Stimulated activated CD4-positive, alpha-beta T cell treated with anti-CD3 and anti-CD28 coated beads, Interleukin-4, amount 100 ng/mL, for 24 hours (primary cell): ENCODE results near the gene CDCP1.
A peak's percentile ranks its signal among the peaks of the same experiment; 100 is the strongest.
"Not testable (repeated sequence)": the region's sequence is repeated elsewhere in the genome, so short reads cannot be mapped to it uniquely, and the experiment has no call there.

Experiments used
- DNase-seq: peaks from one replicate; pipeline ENCODE4 v3.0.0-alpha.2; 2020

Gene CDCP1

DNA sequence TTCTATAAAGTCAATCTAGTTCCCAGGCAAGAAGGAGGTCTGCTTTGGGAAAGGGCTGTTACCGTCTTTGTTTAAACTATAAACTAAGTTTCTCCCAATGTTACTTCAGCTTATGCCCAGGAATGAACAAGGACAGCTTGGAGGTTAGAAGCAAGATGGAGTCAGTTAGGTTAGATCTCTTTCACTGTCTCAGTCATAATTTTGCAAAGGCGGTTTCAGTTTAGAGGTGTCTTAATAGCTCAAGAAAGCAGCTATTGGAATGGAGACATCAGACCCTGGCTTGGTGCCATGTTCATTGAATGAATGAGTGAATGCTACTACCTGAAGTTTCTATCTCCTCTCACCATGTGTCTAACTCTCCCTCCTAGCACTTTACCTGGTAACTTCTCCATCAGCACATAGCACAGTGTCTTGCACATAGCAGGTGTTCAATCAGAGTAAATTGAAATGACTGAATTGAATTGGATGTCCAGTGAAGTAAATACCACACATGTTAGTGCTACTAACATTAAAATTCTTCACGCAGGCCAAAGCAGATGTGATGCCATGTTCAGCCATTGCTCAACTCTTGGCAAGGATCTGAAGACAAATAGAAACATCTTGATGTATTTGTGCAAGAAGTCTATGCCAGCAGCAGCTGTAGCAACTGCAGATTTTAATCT, 91.9 kb downstream of the CDCP1 start:
- no peak for DNase-seq

DNA sequence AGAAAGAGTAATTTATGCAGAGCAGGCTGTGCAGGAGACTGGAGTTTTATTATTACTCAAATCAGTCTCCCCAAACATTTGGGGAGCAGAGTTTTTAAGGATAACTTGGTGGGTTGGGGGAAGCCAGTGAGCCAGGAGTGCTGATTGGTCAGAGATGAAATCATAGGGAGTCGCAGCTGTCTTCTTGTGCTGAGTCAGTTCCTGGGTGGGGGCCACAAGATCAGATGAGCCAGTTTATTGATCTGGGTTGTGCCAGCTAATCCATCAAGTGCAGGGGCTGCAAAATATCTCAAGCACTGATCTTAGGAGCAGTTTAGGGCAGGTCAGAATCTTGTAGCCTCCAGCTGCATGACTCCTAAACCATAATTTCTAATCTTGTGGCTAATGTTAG, 92.4 kb downstream of the CDCP1 start:
- DNase-seq = not testable (repeated sequence)

DNA sequence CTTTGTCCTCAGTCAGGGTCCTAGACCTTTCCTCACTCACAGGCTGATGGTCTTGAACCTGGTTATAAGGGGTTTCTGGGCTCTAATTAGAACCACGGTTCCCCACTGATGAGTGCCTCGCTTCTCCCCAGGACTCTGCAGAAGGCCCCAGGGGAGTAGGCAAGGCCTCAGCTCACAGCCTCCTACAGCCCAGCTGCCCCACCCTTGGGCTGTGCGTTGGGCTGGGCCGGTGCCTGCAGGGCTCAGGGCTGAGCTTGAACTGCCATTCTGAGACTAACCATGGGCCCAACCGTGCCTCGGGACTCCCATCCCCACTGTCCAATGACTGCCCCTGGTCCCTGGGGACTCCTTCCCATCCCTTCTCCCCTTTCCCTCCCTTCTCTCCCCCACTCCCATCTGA, 94.5 kb downstream of the CDCP1 start:
- DNase-seq = no peak

DNA sequence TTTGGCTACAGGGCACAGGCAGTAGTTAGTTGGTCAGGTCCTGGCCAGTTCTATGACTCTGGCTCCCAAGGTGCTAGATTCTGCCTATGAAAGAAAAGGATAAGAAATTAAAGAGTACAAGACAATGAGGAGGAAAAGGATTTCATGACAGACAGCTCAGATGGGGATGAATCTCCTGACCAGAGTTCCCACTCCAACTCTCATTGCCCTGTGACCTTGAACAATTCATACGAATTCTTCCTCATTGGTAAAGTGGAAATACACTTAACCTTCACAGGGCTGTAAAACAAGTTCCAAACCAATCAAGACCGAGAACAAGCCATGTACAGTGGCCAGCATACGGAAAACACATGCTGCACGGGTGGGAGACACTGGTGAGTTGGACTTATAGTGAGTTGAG, 96.4 kb downstream of the CDCP1 start:
- DNase-seq = no peak

DNA sequence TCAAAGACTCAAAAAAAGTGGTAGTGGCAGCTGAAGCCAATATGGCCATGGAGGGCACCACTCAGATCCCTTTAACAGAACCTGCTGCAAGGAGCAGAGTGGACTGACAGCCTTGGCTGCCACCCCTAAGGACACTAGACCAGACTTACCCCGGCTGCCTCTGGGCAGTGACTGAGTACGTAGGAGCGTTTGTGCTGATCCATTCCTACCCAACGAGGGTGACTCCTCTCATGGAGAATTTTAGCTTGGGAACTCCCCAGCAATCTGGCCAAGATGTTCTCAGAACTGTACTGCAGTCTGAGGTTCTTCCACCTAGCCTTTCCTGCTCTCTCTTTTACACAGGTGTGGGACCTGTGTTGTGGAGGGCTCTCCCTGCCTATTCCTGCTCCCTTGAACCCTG, 97.9 kb downstream of the CDCP1 start:
- DNase-seq = no peak

DNA sequence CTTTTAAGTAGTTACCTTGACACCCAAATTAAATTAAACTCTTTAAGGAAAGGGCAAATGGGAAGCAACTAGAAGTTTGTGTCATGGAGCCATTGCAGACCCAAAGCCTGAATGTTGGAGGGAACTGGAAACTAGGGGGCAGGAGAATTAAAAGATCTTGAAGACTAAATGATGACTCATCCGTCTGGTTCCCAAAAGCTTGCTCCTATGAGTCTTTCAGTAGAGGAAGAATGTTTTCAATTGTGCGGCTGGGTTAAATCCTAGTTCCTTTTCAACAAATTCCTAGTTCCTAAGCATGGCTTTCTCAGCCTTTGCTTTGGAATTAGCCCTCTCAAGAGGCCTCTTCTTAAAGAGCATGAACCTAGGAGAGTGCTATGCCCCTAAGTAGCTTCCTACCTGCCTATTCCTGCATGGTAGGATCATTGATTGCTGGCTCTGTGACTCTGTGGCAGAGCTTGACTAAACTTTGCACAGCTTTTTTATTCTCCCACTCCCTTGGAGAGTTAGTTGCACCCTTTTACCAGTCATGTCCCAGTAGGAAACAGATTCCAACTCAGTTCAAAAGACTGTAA, 102.4 kb downstream of the CDCP1 start:
- DNase-seq = no peak

DNA sequence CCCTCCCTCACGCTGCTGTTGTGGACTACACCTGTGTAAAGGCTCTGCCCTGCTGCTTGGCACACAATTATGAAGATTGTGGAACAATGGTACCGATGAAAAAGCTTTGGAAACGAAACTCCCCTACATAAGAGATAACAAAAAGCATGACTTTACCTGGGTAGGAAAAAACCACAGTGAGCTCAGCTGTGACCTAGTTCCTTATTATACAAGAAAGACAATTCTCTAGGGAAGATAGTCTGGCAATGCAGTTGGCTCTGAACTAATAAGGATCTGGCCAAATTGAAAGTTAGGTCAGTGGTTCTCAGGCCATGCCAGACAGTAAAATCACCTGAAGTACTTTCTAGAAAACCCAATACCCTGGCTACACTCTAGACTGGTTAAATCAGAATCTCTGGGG, 104.0 kb downstream of the CDCP1 start:
- DNase-seq = no peak

DNA sequence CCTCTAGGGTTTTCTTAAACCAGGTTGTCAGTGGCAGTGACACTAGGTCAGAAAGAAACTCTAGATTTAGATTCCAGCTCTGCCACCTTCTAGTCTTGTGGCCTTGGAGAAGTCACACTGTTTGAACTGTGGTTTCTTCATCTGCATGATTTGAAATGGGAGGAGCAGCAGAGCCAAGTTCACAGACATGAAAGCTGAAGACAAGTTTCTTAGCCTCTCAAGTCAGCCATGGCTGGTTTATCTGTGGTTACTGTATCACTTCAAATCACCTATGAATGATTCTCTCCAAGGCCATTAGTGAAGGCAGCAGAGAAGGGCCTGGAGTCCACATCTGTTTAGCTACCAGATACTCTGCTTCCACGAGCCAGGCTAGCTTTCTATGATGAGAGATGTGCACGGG, 104.5 kb downstream of the CDCP1 start:
- DNase-seq = no peak

DNA sequence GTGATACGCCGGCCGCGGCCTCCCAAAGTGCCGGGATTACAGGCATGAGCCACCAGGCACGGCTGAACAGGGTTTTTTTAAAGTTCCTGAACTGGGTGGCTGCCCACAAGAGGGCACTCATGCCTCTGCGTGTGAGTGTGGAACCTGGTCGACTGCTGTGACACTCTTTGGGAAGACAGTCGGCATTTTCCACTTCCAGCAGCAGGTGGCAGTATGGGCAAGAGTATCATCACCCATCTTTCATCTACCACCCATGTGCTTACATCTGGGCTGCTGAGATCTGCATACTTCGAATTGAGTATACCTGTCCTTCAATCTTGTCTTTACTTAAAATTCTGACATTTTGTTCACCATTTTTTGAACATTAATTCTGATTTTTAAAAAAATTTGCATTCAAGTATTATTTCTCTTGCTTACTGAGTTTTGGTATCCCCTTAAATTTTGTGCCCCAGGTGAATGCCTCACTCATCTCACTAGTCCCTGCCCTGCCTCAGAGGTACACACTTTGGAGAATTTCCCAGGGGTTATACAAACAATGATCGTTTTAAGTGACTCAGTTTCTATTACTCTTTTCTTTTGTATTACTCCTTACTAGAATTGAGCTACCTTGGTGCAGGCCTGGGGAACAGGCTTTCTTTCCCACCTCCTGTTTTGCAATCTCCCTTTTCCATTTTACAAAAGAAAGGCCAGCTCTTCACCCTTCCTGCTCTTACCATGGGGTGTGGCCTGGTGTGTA, 108.3 kb downstream of the CDCP1 start:
- peak; percentile 94 for DNase-seq

DNA sequence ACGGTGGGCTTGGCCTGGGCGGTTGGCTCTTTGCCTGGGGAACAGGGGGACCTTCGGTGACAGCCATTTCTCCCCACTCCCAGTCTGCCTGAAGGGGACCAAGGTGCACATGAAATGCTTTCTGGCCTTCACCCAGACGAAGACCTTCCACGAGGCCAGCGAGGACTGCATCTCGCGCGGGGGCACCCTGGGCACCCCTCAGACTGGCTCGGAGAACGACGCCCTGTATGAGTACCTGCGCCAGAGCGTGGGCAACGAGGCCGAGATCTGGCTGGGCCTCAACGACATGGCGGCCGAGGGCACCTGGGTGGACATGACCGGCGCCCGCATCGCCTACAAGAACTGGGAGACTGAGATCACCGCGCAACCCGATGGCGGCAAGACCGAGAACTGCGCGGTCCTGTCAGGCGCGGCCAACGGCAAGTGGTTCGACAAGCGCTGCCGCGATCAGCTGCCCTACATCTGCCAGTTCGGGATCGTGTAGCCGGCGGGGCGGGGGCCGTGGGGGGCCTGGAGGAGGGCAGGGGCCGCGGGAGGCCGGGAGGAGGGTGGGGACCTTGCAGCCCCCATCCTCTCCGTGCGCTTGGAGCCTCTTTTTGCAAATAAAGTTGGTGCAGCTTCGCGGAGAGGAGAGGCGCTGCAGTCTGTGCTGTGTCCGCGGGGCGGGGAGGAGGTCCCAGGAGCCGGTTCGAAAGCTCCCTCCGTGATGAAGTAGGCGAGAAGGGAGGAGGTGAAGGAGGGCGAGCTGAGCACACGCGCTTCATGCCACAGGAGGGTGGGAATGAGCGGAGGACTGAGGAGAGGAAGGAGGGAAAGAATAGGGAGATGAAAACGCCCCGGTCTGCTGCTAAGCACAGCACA, 110.5 kb downstream of the CDCP1 start:
- peak; percentile 31 for DNase-seq

DNA sequence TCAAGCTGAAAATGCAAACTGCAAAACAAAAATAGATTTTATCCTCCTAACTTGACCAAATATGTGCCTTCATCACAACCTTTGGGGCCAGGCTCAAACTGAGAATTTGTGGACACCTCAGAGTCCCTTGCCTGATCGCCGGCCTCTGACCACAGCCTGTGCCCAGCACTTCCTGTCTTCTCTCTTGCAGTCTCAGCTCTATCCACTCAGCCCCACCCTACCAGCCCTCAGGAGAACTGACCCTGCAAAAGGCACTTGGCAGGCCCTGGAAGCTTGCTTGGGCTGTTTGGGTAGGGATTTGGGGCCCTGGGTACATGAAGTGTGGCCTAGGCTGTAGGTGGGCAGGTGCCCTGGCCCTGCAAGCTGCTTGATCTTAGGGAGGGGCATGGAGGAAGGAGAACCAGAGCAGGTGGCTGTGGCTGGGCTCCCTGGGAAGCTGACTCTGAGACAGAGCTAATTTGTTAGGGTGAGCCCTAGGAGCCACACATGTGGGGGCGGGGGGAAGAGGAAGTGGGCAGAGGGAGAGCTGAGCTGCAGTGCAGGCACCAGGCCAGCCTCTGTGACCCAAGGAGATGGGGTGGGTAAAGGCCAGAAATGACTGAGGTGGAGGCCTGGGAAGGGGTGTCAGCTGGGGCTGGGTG, 111.4 kb downstream of the CDCP1 start:
- DNase-seq = no peak

DNA sequence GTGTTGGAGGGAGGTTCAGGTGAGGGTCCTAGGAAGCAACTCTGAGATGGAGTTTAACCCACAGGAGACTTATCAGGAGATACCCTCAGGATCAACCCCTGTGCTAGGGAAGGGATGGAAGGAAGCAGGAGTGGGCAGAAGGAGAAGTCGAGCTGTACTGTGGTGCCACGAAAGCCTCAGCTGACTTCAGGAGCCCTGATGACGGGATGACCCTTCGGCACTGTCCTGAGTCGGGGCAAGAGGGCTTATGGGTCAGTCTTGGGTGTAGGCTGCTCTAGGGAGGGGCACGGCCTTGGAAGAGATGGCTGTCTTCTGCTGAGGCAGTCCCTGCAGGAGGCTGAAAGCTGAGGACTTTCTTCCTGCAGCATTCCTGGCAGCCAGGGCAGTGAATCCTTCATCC, 112.4 kb downstream of the CDCP1 start:
- DNase-seq = no peak
